Measurements from ENCODE around the gene PPP1R17.

Gene PPP1R17

GRCh38 chr7:31699050-31699449, 12.0 kb downstream of the PPP1R17 start:
- no peak for TF ChIP-seq CTCF (IDR thresholded peaks at IDR 0.05; ENCODE audit: low read depth, low read length)
- H3K4me3 ChIP-seq (ENCODE audit: low read depth, low read length) = no peak overlapping the region

GRCh38 chr7:31702354-31702753, 15.3 kb downstream of the PPP1R17 start:
- TF ChIP-seq CTCF (IDR thresholded peaks at IDR 0.05; ENCODE audit: low read depth, low read length) = no peak
- no peak overlapping the region for H3K4me3 ChIP-seq (ENCODE audit: low read depth, low read length)

DNA sequence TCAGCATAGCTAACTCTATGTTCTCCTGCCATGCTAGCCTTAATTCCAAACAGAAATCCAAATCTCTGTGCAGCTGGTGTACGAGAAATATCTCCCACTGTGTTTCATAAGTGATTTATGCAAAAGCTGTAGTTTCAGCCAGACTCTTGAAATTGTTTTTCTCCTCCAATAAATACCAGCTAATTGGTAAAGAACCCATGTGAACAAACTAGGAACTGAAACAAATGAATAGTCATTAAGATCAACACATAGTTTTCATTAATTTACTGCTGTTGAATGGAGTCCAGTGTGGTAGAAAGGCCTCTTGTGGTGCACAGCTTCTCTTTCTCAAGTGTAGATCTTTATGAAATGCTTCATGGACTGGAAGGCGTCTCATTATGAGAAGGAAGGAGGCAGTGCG, 18.4 kb downstream of the PPP1R17 start:
- no peak for TF ChIP-seq CTCF (IDR thresholded peaks at IDR 0.05; ENCODE audit: low read depth, low read length)
- H3K4me3 ChIP-seq (ENCODE audit: low read depth, low read length) = no peak overlapping the region

DNA sequence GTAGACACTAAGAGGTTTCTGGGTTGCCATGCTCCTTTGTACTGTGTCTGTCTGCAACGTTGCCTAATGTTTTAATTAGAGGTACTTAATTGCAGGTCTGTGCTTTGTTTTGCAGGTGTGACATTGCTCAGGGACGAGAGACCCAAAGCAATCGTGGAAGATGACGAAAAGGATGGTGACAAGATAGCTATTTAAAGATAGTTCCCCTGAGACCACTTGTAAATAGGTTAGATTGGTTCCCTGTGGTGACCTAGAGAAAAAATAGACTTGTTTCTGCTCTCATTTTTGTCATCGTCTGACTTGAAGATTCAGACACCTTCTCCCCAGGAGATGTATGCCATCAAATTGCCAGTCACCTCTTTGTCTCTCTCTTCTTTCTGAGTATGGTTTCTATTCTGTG, 20.1 kb downstream of the PPP1R17 start:
- H3K4me3 ChIP-seq (ENCODE audit: low read depth, low read length) = no peak overlapping the region
- TF ChIP-seq CTCF (IDR thresholded peaks at IDR 0.05; ENCODE audit: low read depth, low read length) = no peak

GRCh38 chr7:31710171-31710570, 23.2 kb downstream of the PPP1R17 start:
- no peak overlapping the region for H3K4me3 ChIP-seq (ENCODE audit: low read depth, low read length)
- TF ChIP-seq CTCF (IDR thresholded peaks at IDR 0.05; ENCODE audit: low read depth, low read length) = no peak

GRCh38 chr7:31716355-31716754, 29.3 kb downstream of the PPP1R17 start:
- no peak for TF ChIP-seq CTCF (IDR thresholded peaks at IDR 0.05; ENCODE audit: low read depth, low read length)
- no peak overlapping the region for H3K4me3 ChIP-seq (ENCODE audit: low read depth, low read length)

- no peak overlapping the region for H3K4me3 ChIP-seq (ENCODE audit: low read depth, low read length)
- TF ChIP-seq CTCF (IDR thresholded peaks at IDR 0.05; ENCODE audit: low read depth, low read length) = no peak
These were observed 33.4 kb downstream of the PPP1R17 start for GRCh38 chr7:31720366-31720765.
